Muscle of arm (tissue), 12 donors: ENCODE results near the gene SYT17. TPM values are rescaled to one million over a fixed set of nuclear protein-coding genes. Genes with fewer than 3 reads are reported as not detected.

Source experiments
- DNase-seq: peaks from one replicate; pipeline ENCODE4 v3.0.0-alpha.2; 2013
- polyA plus RNA-seq, 12 donors: library from polyadenylated mRNA; unstranded; fragments of 120-200 nt; gene quantifications; one replicate each; pipeline ENCODE4 v1.2.1, GENCODE V29; 2013; ENCODE audit not compliant: insufficient read length in 12 of 12

SYT17 gene
- polyA plus RNA-seq, 12 donors = 4.7 to 13.1 (median 5.9) TPM; not detected in 1

GRCh38 chr16:19212059-19212458 is 44.0 kb downstream of the SYT17 start:
- no peak for DNase-seq

GRCh38 chr16:19213885-19214284 is 45.8 kb downstream of the SYT17 start:
- no peak for DNase-seq

- DNase-seq = no peak
These were observed 47.7 kb downstream of the SYT17 start for GRCh38 chr16:19215705-19216104.

- DNase-seq = no peak
These were observed 50.5 kb downstream of the SYT17 start for GRCh38 chr16:19218581-19218980.

GRCh38 chr16:19219836-19220235 is 51.8 kb downstream of the SYT17 start:
- no peak for DNase-seq

GRCh38 chr16:19223235-19224170 is 55.5 kb downstream of the SYT17 start:
- no peak for DNase-seq

- DNase-seq = no peak
These were observed 57.6 kb downstream of the SYT17 start for GRCh38 chr16:19225651-19226050.

GRCh38 chr16:19227643-19228042 is 59.6 kb downstream of the SYT17 start:
- peak; percentile 15 for DNase-seq

- DNase-seq = no peak
These were observed 60.0 kb downstream of the SYT17 start for GRCh38 chr16:19228052-19228451.

- DNase-seq = no peak
These were observed 60.5 kb downstream of the SYT17 start for GRCh38 chr16:19228575-19228974.

- no peak for DNase-seq
These were observed 62.5 kb downstream of the SYT17 start for GRCh38 chr16:19230575-19230974.

GRCh38 chr16:19231881-19232280 is 63.8 kb downstream of the SYT17 start:
- no peak for DNase-seq

- no peak for DNase-seq
These were observed 64.9 kb downstream of the SYT17 start for GRCh38 chr16:19232988-19233387.

- no peak for DNase-seq
These were observed 67.4 kb downstream of the SYT17 start for GRCh38 chr16:19235478-19235877.

GRCh38 chr16:19235886-19236285 is 67.8 kb downstream of the SYT17 start:
- DNase-seq = no peak

- DNase-seq = no peak
These were observed 68.6 kb downstream of the SYT17 start for GRCh38 chr16:19236561-19237209.

- no peak for DNase-seq
These were observed 70.4 kb downstream of the SYT17 start for GRCh38 chr16:19238406-19238805.

- no peak for DNase-seq
These were observed 71.6 kb downstream of the SYT17 start for GRCh38 chr16:19239511-19240155.

GRCh38 chr16:19240494-19240893 is 72.5 kb downstream of the SYT17 start:
- no peak for DNase-seq

- DNase-seq = no peak
These were observed 73.5 kb downstream of the SYT17 start for GRCh38 chr16:19241512-19241911.

GRCh38 chr16:19242186-19242585 is 74.1 kb downstream of the SYT17 start:
- DNase-seq = no peak

GRCh38 chr16:19242987-19243575 is 75.0 kb downstream of the SYT17 start:
- DNase-seq = no peak
